ENCODE results near the gene WNT3A.

GRCh38 chr1:228031276-228031995, 24.6 kb downstream of the WNT3A start:
- no peak for TF ChIP-seq POLR2A (IDR thresholded peaks at IDR 0.05)
- TF ChIP-seq CTCF (IDR thresholded peaks at IDR 0.05): no peak

All from right lobe of liver (tissue), 4 donors.